SK-N-SH (cell line): ENCODE measurements around the gene MYCBPAP. TPM values are rescaled to one million over a fixed set of nuclear protein-coding genes. Genes with fewer than 3 reads are reported as not detected.
A peak's percentile ranks its signal among the peaks of the same experiment; 100 is the strongest.

ENCODE experiments used
- CTCF ChIA-PET: fragments of 300-600, 350-600 bp; formaldehyde crosslinking; extraction: SDS; loops from one replicate; lab custom pipeline; 2021; lab: Yijun Ruan, JAX
- POLR2A ChIA-PET: fragments of 350-600 bp; sonication (Branson Sonifier 250); formaldehyde crosslinking; extraction: SDS; loops from one replicate; lab custom pipeline; 2020; ENCODE audit warnings: antibody characterized with exemption, inconsistent platforms; lab: Yijun Ruan, JAX
- DNase-seq: peaks from one replicate; pipeline ENCODE4 v3.0.0; 2012
- H2AFZ ChIP-seq: fragments of 200-600 bp; sonication (generic); 2 replicates; pipeline ENCODE4 v1.8.1; 2016; ENCODE audit warnings: antibody characterized with exemption, mild to moderate bottlenecking, low read depth
- H3F3A ChIP-seq: fragments of 200-600 bp; sonication (generic); replicated peaks from 2 replicates; pipeline ENCODE3; 2016; ENCODE audit warnings: antibody characterized with exemption, mild to moderate bottlenecking; ENCODE audit not compliant: insufficient read depth
- H3K27ac ChIP-seq, 2 experiments: fragments of 200-500 bp in 1 of 2; fragments of 200-600 bp in 1 of 2; sonication (Bioruptor generic) in 1 of 2; sonication (generic), shearing (Covaris generic) in 1 of 2; 2 replicates each; pipeline versions ENCODE4 v1.5.1 to v1.6.1; 2014 to 2016; ENCODE audit warnings: low read depth in 2 of 2, inconsistent platforms in 1 of 2, low read length in 1 of 2, mild to moderate bottlenecking in 1 of 2, mixed read lengths in 1 of 2
- H3K27me3 ChIP-seq: fragments of 200-600 bp; sonication (generic), shearing (Covaris generic); 2 replicates; pipeline ENCODE4 v1.6.1; 2016; ENCODE audit warnings: mixed run types; ENCODE audit not compliant: insufficient read depth
- H3K36me3 ChIP-seq, 2 experiments: fragments of 200-500 bp in 1 of 2; fragments of 200-600 bp in 1 of 2; sonication (Bioruptor generic) in 1 of 2; sonication (generic) in 1 of 2; replicated peaks in 1 of 2; 2 replicates each; pipeline versions ENCODE3 to v1.5.1; 2014 to 2016; ENCODE audit warnings: low read length in 1 of 2, mild to moderate bottlenecking in 1 of 2; ENCODE audit not compliant: insufficient read depth in 2 of 2, control insufficient read depth in 1 of 2
- H3K4me1 ChIP-seq, 2 experiments: fragments of 200-500 bp in 1 of 2; fragments of 200-600 bp in 1 of 2; sonication (Bioruptor generic) in 1 of 2; sonication (generic), shearing (Covaris generic) in 1 of 2; 2 replicates each; pipeline versions ENCODE4 v1.5.1 to v1.6.1; 2014 to 2016; ENCODE audit warnings: low read depth in 1 of 2, low read length in 1 of 2, mixed run types in 1 of 2; ENCODE audit not compliant: insufficient read depth in 2 of 2, control insufficient read depth in 1 of 2
- H3K4me2 ChIP-seq: fragments of 200-600 bp; sonication (generic), shearing (Covaris generic); 2 replicates; pipeline ENCODE4 v1.6.1; 2017; ENCODE audit warnings: mixed run types
- H3K4me3 ChIP-seq, 2 experiments: fragments of 200-500 bp in 1 of 2; fragments of 200-600 bp in 1 of 2; sonication (Bioruptor generic) in 1 of 2; sonication (generic), shearing (Covaris generic) in 1 of 2; 2 replicates each; pipeline versions ENCODE4 v1.5.1 to v1.8.1; 2014 to 2016; ENCODE audit warnings: low read depth in 2 of 2, inconsistent platforms in 1 of 2, low read length in 1 of 2, mild to moderate bottlenecking in 1 of 2, mixed read lengths in 1 of 2, moderate library complexity in 1 of 2
- H3K79me2 ChIP-seq: fragments of 200-600 bp; sonication (generic); 2 replicates; pipeline ENCODE4 v1.8.1; 2017; ENCODE audit warnings: mild to moderate bottlenecking; ENCODE audit not compliant: insufficient read depth
- H3K9ac ChIP-seq: fragments of 200-600 bp; sonication (generic); 2 replicates; pipeline ENCODE4 v1.6.1; 2017; ENCODE audit warnings: mixed run types
- H3K9me2 ChIP-seq: fragments of 200-600 bp; sonication (generic); 2 replicates; pipeline ENCODE4 v1.6.1; 2017; ENCODE audit warnings: mixed run types
- H3K9me3 ChIP-seq: fragments of 200-600 bp; sonication (generic); 2 replicates; pipeline ENCODE4 v1.6.1; 2017; ENCODE audit warnings: mixed run types, mild to moderate bottlenecking, moderate library complexity
- H4K20me1 ChIP-seq: fragments of 200-600 bp; sonication (generic); 2 replicates; pipeline ENCODE4 v1.6.1; 2017; ENCODE audit warnings: mild to moderate bottlenecking, mixed run types; ENCODE audit not compliant: insufficient read depth
- CTCF ChIP-seq: fragments of 200-600 bp; sonication (generic); IDR thresholded peaks from 2 replicates; pipeline ENCODE4 v1.6.1; 2017; ENCODE audit warnings: antibody characterized with exemption, mild to moderate bottlenecking, moderate library complexity
- ELF1 ChIP-seq: IDR thresholded peaks from 2 replicates; pipeline ENCODE4 v1.4.0; 2012
- EZH2phosphoT487 ChIP-seq: fragments of 200-600 bp; sonication (generic); IDR thresholded peaks from 2 replicates; pipeline ENCODE4 v1.6.1; 2017; ENCODE audit warnings: low read depth, mixed run types, mild to moderate bottlenecking, antibody characterized with exemption, moderate library complexity, borderline replicate concordance
- GABPA ChIP-seq: IDR thresholded peaks from 2 replicates; pipeline ENCODE4 v1.4.0; 2012; ENCODE audit warnings: low read depth, mild to moderate bottlenecking
- NFIC ChIP-seq: IDR thresholded peaks from 2 replicates; pipeline ENCODE4 v1.4.0; 2012; ENCODE audit warnings: borderline replicate concordance
- PBX3 ChIP-seq: IDR thresholded peaks from 2 replicates; pipeline ENCODE4; 2012
- TEAD4 ChIP-seq: IDR thresholded peaks from 2 replicates; pipeline ENCODE4 v1.4.0; 2012; ENCODE audit warnings: mild to moderate bottlenecking, borderline replicate concordance; ENCODE audit not compliant: insufficient read depth
- WGBS: methylation state at CpG from one replicate; pipeline ENCODE4 v1.1.6; 2017; ENCODE audit warnings: low lambda C conversion rate; 5-methylcytosine and 5-hydroxymethylcytosine counted together
- polyA plus RNA-seq, 3 experiments: library from polyadenylated mRNA; depleted of rRNA; stranded (reverse); fragments of >200 nt; gene quantifications; 2 replicates each; pipeline ENCODE4 v1.2.3, GENCODE V29; 2012

Gene MYCBPAP
- polyA plus RNA-seq, 1 of the 3 experiments (the other 2 are of a cell fraction): 2.4 TPM

GRCh38 chr17:50562242-50563091 is 54.2 kb downstream of the MYCBPAP start:
- TF ChIP-seq ELF1: no peak
- peak; percentile 94; the same call in 1 of the 2 replicates for TF ChIP-seq EZH2phosphoT487
- Histone ChIP-seq H3K4me2 (no peak overlapping the region; the same call in 1 of the 2 replicates), H3K9ac (no peak overlapping the region), H3K27me3 (peaks cover 31% of the 10 kb centered on the region), H3K36me3 (no peaks in the 10 kb centered on the region), H3K4me1 (peaks cover 17 to 84% of the 10 kb centered on the region in 2 experiments), H3K9me2 (no peaks in the 10 kb centered on the region), H3F3A (peaks cover 20% of the 10 kb centered on the region), H3K79me2 (no peaks in the 10 kb centered on the region), H3K9me3 (no peaks in the 10 kb centered on the region), H3K27ac (no peak overlapping the region), H4K20me1 (no peaks in the 10 kb centered on the region), H3K4me3 (peak overlapping the region in 1 of 2 experiments; percentile 6; a peak in 1 of 4 replicates), H2AFZ (no peak overlapping the region)
- DNase-seq: no peak
- POLR2A ChIA-PET: interaction anchor here (0.6 to 1.7 kb wide), 3 partner anchors 23 to 81 kb away, joined by 3 to 4 read pairs (median 3); no protein-coding TSS in a partner anchor
- CTCF ChIA-PET: interaction anchor here (0.6 to 7.2 kb wide), 26 partner anchors 11 to 394 kb away, joined by 3 to 209 read pairs (median 4); no protein-coding TSS in a partner anchor
- 47% methylated on average over 22 of the region's 22 CpGs for WGBS

GRCh38 chr17:50563092-50563511 is 54.9 kb downstream of the MYCBPAP start:
- CTCF ChIA-PET: interaction anchor here (0.7 to 7.2 kb wide), 24 partner anchors 12 to 394 kb away, joined by 3 to 209 read pairs (median 4); no protein-coding TSS in a partner anchor

More at GRCh38 chr17:50563092-50563511, 54.9 kb downstream of the MYCBPAP start:
- no peaks in the 10 kb centered on the region for H3K9me3 ChIP-seq
- no peaks in the 10 kb centered on the region for H3K9me2 ChIP-seq
- H3K79me2 ChIP-seq: no peaks in the 10 kb centered on the region
- no peak overlapping the region for H2AFZ ChIP-seq
- WGBS: 72% methylated on average over 3 of the region's 4 CpGs
- peaks cover 17 to 81% of the 10 kb centered on the region in 2 experiments for H3K4me1 ChIP-seq
- H3F3A ChIP-seq: peaks cover 22% of the 10 kb centered on the region
- POLR2A ChIA-PET: interaction anchor here (0.6 to 1.7 kb wide), 2 partner anchors 42 to 81 kb away, joined by 3 to 4 read pairs; no protein-coding TSS in a partner anchor
- H3K27ac ChIP-seq: no peak overlapping the region
- peak; percentile 30; the same call in 1 of the 2 replicates for TF ChIP-seq CTCF
- no peak for TF ChIP-seq NFIC
- TF ChIP-seq GABPA: no peak
- TF ChIP-seq TEAD4: no peak
- no peak for TF ChIP-seq PBX3
- TF ChIP-seq, all 33 proteins: peak for 1
- Histone ChIP-seq H4K20me1 (no peaks in the 10 kb centered on the region), H3K4me3 (no peak overlapping the region), H3K36me3 (no peaks in the 10 kb centered on the region), H3K27me3 (peaks cover 31% of the 10 kb centered on the region), H3K9ac (no peak overlapping the region), H3K4me2 (no peak overlapping the region)
- DNase-seq: no peak
